IPS-15b (cell line): ENCODE results near the gene EXOSC9.

Source experiments
- H3K27me3 ChIP-seq: one replicate; pipeline ENCODE4 v1.6.1; 2013; ENCODE audit warnings: low read length; ENCODE audit not compliant: control insufficient read depth, insufficient read depth
- H3K36me3 ChIP-seq: one replicate; pipeline ENCODE4 v1.6.1; 2013; ENCODE audit warnings: low read length; ENCODE audit not compliant: control insufficient read depth, insufficient read depth
- H3K4me1 ChIP-seq: one replicate; pipeline ENCODE4 v1.6.1; 2013; ENCODE audit warnings: mild to moderate bottlenecking, low read length; ENCODE audit not compliant: control insufficient read depth, insufficient read depth
- H3K4me3 ChIP-seq: one replicate; pipeline ENCODE4 v1.5.1; 2013; ENCODE audit warnings: low read depth, low read length
- H3K9ac ChIP-seq: one replicate; pipeline ENCODE4 v1.6.1; 2013; ENCODE audit warnings: low read depth, mild to moderate bottlenecking, low read length
- H3K9me3 ChIP-seq: one replicate; pipeline ENCODE4 v1.6.1; 2013; ENCODE audit warnings: mild to moderate bottlenecking, low read length; ENCODE audit not compliant: control insufficient read depth, insufficient read depth

Gene EXOSC9

DNA sequence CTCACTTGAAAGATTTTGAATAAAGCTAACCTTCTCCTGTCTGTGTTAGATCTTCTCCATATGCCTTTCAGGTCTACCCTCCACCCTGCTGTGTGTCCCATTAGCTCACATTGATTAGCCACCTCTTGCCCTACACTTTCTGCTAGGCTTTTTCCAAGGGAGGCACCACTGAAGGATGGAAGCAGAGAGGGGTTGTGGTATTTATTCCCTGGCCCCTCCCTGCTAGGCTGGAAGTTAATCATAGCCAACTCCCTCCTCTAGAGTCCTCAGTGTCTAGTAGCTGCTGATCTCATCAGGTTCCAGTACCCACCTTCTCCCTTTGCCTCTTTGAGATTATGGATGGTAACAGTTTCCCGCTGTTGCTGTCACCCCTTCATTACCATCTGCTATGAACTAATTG is 27.2 kb upstream of the EXOSC9 start:
- no peaks in the 10 kb centered on the region for H3K4me1 ChIP-seq
- peaks cover 5% of the 10 kb centered on the region for H3K27me3 ChIP-seq
- no peak overlapping the region for H3K9ac ChIP-seq
- no peaks in the 10 kb centered on the region for H3K9me3 ChIP-seq
- no peaks in the 10 kb centered on the region for H3K36me3 ChIP-seq
- no peak overlapping the region for H3K4me3 ChIP-seq

DNA sequence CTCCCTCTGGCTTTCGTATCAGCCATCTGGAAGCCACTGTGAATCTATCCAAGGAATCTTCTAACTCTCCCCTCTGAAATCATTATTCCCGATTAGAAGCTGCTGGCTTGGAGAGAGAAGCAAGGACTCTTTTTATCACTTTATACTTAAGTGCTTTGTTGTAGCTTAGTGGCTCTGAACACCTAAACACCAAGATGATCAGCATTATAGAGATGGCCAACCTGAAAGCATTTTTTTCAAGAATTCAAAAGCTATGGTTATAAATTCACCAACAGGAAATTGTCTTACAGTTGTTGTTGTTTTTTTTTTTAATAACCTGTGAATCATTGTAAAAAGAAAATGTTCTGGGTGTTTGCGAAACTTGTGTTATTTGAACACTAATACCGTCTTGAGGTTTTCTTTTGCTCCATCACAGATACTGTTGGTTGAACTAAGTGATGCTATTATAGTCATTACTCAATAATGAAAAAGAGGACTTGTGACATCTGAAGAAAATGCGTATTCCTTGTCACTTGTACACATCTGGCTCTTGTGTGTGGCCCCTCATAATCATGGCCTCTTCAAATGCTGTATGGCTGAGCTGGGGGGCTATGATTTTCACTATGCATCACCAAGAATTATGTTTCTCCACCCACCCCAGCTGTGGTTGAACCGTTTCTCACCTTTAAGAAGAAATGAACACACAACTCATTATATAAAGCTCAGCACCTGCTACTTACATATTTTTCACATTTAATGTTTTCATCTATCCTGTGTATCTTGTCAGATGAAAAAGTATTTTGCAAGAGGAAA is 24.3 kb upstream of the EXOSC9 start:
- H3K9ac ChIP-seq, result no peak overlapping the region

DNA sequence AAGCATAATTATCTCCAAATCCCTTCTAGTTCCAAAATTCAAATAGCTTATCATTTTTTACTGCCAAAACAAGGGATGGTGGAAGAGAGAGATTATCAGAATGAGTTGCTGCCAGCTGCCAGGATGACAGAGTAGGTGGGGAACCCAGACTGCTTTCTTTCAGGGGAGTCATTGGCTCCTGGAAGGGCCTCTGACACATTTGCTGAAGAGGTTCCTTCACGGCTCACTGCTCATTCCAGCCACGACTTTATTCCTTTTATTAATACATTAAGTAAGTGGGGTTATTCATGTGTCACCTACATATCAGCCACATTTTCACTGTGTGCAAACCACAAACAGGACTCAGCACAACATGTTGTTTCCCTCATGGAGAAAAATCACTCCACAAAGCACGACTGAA is 23.5 kb upstream of the EXOSC9 start:
- Histone ChIP-seq H3K9me3 (no peaks in the 10 kb centered on the region), H3K4me1 (no peaks in the 10 kb centered on the region), H3K9ac (no peak overlapping the region), H3K4me3 (no peak overlapping the region), H3K36me3 (no peaks in the 10 kb centered on the region), H3K27me3 (no peaks in the 10 kb centered on the region)

More for the DNA sequence above, 24.3 kb upstream of the EXOSC9 start:
- no peaks in the 10 kb centered on the region for H3K4me1 ChIP-seq
- H3K4me3 ChIP-seq, result no peak overlapping the region
- H3K36me3 ChIP-seq, result no peaks in the 10 kb centered on the region
- H3K9me3 ChIP-seq, result no peaks in the 10 kb centered on the region
- H3K27me3 ChIP-seq, result no peaks in the 10 kb centered on the region

DNA sequence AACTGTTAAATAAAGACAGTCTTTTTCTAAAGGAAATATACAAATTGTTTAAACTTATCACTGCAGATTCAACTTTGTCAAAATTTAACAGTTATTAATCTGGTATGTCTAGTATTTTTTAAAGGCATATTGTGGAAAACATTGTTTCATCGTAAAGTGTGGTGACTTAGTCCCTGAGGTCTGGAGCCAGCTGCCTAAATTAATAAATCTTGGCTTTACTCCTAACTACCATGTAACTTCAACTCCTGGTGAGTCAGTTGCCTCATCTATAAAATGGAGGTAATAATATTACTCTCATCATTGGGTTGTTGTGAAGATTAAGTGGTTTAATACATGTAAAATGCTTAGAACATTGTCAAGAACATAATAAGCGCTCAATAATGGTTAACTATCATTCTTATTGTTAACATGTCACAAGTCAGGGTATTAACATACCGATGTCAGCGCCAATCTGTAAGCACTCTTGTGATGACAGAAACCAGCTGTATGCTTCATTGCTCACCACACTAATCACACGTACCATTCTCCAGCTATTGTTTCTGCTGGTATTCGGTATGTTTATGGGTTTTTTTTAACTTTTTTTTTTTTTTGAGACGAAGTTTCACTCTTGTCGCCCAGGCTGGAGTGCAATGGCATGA is 22.0 kb upstream of the EXOSC9 start:
- Histone ChIP-seq H3K9me3 (no peaks in the 10 kb centered on the region), H3K4me1 (no peaks in the 10 kb centered on the region), H3K9ac (no peak overlapping the region), H3K4me3 (no peak overlapping the region), H3K27me3 (no peaks in the 10 kb centered on the region), H3K36me3 (no peaks in the 10 kb centered on the region)

DNA sequence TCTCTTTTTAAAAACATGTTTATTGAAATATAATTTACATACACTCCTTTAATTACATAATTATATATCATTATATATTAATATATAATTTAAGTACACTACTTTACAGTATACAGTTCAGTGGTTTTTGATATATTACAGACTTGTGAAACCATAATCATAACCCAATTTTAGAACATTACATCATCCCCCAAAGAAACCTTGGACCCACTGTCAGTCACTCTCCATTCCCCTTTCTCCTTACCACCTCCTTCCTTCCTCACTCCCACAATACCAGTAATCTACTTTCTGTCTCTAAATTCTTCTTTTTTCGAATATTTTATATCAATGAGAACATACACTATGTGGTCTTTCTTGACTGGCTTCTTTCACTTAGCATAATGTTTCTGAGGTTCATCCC is 17.9 kb upstream of the EXOSC9 start:
- Histone ChIP-seq H3K9me3 (no peaks in the 10 kb centered on the region), H3K9ac (no peak overlapping the region), H3K4me3 (no peak overlapping the region), H3K27me3 (no peaks in the 10 kb centered on the region), H3K36me3 (no peaks in the 10 kb centered on the region), H3K4me1 (no peaks in the 10 kb centered on the region)

DNA sequence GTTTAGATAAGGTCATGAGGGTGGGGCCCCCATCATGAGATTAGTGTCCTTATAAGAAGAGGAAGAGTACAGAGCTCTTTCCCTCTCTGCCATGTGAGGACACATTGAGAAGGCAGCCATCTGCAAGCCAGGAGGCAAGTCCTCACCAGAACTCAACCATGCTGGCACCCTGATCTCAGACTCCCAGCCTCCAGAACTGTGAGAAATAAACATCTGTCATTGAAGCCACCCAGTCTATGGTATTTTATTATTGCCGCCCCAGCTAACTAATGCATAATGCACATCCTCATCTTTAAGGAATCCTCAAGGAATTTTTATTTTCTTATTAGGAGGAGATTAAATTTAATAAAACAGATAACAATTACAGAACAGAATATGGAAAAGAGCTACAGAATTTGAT is 16.7 kb upstream of the EXOSC9 start:
- Histone ChIP-seq H3K36me3 (no peaks in the 10 kb centered on the region), H3K9me3 (no peaks in the 10 kb centered on the region), H3K4me3 (no peak overlapping the region), H3K9ac (no peak overlapping the region), H3K27me3 (no peaks in the 10 kb centered on the region), H3K4me1 (no peaks in the 10 kb centered on the region)

DNA sequence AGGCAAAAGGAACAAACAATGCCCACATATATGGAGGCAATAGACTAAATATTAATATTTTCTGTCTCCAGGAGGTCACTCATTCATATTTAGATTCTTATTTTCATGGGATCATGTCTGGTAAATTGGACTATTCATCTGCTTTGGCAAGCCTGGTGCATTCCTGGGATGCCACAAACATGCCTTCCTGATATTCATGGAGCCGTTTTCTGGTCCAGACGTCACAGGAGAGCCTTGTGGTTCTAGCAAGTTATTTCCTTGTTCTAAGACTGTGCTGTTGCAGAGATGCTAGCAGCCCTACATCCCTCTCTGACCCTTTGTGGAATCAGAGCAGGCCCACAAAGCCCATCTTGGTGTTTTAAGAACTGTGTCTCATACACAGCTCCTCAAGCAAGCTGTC is 16.1 kb upstream of the EXOSC9 start:
- Histone ChIP-seq H3K4me3 (no peak overlapping the region), H3K9me3 (no peaks in the 10 kb centered on the region), H3K36me3 (no peaks in the 10 kb centered on the region), H3K4me1 (no peaks in the 10 kb centered on the region), H3K27me3 (no peaks in the 10 kb centered on the region), H3K9ac (no peak overlapping the region)

DNA sequence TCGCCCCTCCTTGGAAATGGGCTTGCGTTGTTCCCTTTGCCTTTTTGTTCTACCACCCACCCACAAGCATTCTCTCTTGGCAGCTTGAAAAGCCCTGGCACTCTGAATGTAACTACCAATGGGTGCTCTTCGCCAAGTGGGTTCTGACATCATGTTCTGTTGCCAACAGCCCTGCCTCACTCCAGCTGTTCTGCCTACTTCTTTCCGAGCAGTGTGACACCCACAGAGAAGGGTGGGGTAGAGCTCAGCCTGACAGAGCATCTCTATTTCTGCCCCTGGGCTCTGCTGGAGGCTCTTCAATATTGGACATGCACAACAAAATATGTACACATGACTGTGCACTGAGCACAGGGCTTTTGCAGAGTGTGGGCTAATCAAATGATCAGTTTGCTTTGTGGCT is 15.6 kb upstream of the EXOSC9 start:
- Histone ChIP-seq H3K36me3 (no peaks in the 10 kb centered on the region), H3K9ac (no peak overlapping the region), H3K4me3 (no peak overlapping the region), H3K27me3 (no peaks in the 10 kb centered on the region), H3K9me3 (no peaks in the 10 kb centered on the region), H3K4me1 (no peaks in the 10 kb centered on the region)

DNA sequence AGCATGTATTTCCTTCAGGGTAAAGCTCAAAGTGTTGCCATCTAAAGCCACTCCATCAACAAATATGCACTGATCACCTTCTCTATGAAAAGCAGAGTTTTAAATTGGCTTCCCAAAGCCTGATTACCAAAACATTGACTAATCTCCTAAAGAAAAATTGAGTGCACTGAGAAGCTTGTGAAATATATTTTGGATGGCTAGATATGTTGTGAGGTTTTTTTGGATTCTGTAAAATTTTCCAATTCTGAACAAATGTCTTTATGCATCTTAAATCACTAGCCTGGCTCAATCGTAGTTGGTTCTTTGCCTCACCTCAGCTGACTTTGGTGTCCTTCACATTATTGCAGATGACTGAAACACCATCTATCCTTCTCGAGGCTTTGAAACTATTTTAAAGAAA is 14.9 kb upstream of the EXOSC9 start:
- no peak overlapping the region for H3K4me3 ChIP-seq
- no peaks in the 10 kb centered on the region for H3K36me3 ChIP-seq
- H3K9ac ChIP-seq, result no peak overlapping the region
- H3K4me1 ChIP-seq, result no peaks in the 10 kb centered on the region
- H3K9me3 ChIP-seq, result no peaks in the 10 kb centered on the region
- no peaks in the 10 kb centered on the region for H3K27me3 ChIP-seq

DNA sequence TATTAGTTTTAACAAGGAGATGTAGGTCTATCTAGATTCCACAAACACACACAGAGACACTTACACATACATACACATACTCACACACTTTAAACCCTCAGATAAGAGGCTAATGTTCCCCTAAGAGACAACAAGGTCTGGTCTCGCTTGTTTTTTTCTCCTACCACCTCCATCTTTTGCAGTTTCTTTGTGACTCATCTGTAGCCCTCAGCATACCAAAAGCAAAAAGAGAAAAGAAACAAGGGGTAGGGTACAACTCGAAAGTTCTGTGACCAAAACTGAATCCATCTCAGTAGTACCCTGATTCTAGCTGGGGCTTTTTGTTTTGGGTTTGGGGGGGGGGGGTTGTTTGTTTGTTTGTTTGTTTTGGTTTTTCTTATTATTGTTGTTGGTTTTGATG is 12.2 kb upstream of the EXOSC9 start:
- H3K4me3 ChIP-seq, result no peak overlapping the region
- no peak overlapping the region for H3K9ac ChIP-seq

DNA sequence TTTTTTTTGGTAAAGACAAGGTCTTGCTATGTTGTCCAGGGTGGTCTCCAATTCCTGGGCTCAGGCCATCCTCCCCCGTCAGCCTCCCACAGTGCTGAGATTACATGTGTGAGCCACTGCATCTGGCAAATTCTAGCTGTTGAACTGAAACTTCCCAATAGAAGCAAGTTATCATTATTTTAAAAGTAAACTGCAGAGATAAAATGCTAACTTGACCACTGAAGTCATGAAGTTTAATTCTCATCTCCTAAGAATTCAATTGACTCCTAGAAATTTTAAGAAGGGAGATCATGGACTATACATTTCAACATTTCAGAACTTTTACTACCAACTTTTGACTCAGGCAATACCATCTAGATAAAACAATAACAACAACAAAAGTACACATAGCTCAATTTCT is 11.7 kb upstream of the EXOSC9 start:
- Histone ChIP-seq H3K4me1 (no peaks in the 10 kb centered on the region), H3K36me3 (no peaks in the 10 kb centered on the region), H3K4me3 (no peak overlapping the region), H3K9ac (no peak overlapping the region), H3K27me3 (no peaks in the 10 kb centered on the region), H3K9me3 (no peaks in the 10 kb centered on the region)

More for the DNA sequence above, 12.2 kb upstream of the EXOSC9 start:
- Histone ChIP-seq H3K36me3 (no peaks in the 10 kb centered on the region), H3K9me3 (no peaks in the 10 kb centered on the region), H3K4me1 (no peaks in the 10 kb centered on the region), H3K27me3 (no peaks in the 10 kb centered on the region)
